GM18502 (cell line): Measurements from ENCODE around the gene MTMR6.

Experiments used
- ATAC-seq: cut with Tn5 transposase; IDR thresholded peaks from one replicate; pipeline ENCODE4 v1.9.1; 2021; ENCODE audit warnings: mild to moderate bottlenecking; ENCODE audit not compliant: unreplicated experiment, poor library complexity

Gene MTMR6

GRCh38 chr13:25224151-25224550 lies 63.1 kb downstream of the MTMR6 start:
- no peak for ATAC-seq

GRCh38 chr13:25222740-25223139 lies 64.5 kb downstream of the MTMR6 start:
- ATAC-seq, result no peak

DNA sequence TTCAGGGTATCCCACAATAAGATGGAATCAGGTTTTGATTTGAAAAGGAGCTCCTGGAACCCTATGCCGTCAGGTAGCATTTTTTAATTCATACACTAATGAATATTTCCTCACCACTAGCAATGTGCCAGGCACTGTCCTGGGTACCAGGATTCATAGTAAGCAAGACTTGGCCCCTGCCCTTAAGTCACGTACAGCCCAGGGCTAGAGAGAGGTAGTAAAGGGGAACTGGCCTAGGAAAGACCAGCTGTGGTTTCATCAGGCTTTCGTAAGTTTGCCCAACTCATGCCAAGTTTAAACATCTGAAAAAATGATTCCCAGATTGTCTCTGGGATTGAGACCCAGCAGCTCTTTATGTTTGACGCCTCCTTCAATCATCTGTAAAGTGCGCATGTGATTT lies 69.3 kb downstream of the MTMR6 start:
- no peak for ATAC-seq

DNA sequence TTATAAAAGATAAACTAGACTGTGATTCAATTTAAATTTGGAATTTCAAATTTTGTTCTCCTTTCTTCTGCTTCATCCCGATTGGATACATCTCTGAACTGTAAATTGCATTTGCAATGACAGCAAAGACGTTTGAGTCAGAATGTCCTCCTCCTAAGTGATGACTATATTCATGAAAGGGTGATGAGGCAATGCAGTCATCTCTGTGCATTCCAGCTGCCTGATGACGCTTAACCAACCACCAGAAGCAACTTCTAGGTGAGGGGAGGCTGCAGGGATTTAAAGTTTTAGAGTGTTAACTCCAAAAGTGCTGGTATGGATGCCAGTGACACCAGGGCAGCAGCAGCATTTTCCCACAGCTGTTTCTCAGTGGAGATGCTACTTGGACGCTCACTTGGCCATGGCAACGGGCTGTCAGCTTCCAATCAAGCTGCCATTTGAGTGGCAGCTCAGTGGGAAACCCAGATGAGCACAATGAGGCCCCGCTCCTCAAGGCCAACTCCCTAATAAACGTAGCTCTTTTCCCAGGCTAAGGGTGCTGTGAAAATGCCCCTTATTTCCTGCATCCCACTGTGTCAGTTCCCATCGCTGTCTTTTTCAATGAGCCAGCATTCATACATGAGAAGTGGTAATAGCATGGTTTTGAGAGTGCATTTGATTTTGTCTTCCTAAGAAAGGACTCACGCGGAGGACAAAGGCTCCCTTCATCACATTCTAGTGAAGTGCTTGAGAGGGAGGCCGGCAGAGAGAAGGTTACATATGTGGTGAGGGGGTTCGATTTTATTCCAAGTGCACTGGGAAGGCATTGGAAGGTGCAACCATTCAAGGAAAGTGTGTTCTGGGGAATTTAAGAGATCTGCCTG lies 70.0 kb downstream of the MTMR6 start:
- no peak for ATAC-seq

- no peak for ATAC-seq
Observed at GRCh38 chr13:25215253-25215575, 72.1 kb downstream of the MTMR6 start.

- no peak for ATAC-seq
Observed at GRCh38 chr13:25214491-25215252, 72.6 kb downstream of the MTMR6 start.

- no peak for ATAC-seq
Observed at GRCh38 chr13:25213715-25214114, 73.6 kb downstream of the MTMR6 start.

GRCh38 chr13:25210842-25211569 lies 76.3 kb downstream of the MTMR6 start:
- no peak for ATAC-seq

GRCh38 chr13:25207291-25207810 lies 79.9 kb downstream of the MTMR6 start:
- no peak for ATAC-seq

GRCh38 chr13:25204863-25205262 lies 82.4 kb downstream of the MTMR6 start:
- ATAC-seq, result no peak

DNA sequence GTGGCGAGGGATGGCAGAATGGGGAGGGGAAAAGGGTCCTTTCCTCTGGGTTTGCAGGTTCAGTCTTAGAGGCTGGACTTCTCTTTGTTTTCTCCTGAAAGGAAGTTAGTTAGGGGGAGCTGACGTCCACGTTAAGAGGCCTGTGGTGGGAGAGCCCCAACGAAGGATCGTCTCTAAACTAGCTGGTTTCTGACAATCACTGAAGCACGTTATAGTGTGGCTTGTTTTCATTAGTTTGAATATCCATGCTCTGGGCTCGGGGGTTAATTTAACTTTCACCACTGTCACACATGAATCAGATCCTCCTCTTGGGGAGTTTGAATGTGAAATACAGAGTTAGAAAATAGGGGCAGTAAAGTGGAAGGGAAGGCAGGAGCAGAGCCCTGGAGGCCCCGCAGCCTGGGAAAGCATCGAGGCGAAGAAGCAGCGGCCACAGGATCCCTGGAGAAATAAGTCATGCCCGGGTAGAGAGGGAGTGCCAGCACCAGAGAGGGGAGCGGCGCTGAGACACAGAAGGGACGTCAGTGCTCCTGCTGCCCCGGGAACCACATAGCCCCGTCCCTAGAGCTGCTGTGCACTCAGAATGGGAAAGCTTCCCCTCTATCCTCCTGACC lies 84.1 kb downstream of the MTMR6 start:
- ATAC-seq, result no peak

DNA sequence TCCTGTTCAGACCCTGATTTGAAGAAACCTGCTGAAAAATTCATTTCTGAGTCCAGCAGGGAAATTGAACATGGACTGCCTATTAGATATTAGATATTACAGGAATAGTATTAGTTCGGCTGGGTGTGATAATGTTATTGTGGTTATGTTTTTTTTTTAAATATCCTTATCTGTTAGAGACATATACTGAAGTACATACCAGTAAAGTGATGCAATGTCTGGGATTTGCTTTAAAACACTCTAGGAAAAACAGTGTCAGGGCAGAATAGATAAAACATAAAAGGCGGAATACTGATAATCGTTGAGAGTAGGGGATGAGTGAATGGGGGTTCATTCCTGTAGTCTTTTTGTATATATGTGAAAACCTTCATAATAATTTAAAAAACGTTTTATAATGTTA lies 86.5 kb downstream of the MTMR6 start:
- no peak for ATAC-seq

DNA sequence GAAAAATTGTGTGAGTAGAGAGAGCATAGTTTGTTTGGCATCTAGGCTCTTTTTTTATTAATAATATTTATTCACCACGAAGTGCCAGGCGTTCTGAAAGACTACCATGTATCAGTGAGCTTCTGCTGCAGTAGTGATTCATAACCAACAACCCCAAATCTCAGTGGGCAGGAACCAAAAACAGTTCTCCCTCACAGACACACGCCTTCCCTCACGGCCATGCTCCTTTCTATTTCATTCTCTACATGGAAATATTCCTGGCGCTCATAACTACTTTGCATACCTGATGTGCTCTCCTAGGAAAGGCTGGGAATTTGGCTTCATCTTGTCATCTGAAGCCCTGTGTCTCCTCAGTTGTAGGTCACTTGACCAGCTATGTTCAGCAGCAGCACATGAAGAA lies 88.6 kb downstream of the MTMR6 start:
- ATAC-seq, result no peak

- no peak for ATAC-seq
Observed at GRCh38 chr13:25196971-25197370, 90.3 kb downstream of the MTMR6 start.
